B cell (primary cell): ENCODE data around the gene TTLL8. TPM values are rescaled to one million over a fixed set of nuclear protein-coding genes. Genes with fewer than 3 reads are reported as not detected.

Source experiments
- ATAC-seq: fragments of 200-7000 bp; cut with Tn5 transposase; one replicate; pipeline ENCODE4 v1.10.0; 2021; ENCODE audit warnings: low read depth, mild to moderate bottlenecking, moderate number of reproducible peaks, moderate library complexity
- CTCF ChIA-PET: fragments of 350-600 bp; sonication (Branson Sonifier 250); formaldehyde crosslinking; loops from one replicate; lab custom pipeline; 2021; ENCODE audit warnings: antibody characterized with exemption, inconsistent platforms; lab: Charles Lee
- POLR2A ChIA-PET: fragments of 350-600 bp; sonication (Branson Sonifier 250); formaldehyde crosslinking; loops from one replicate; lab custom pipeline; 2021; ENCODE audit warnings: antibody characterized with exemption; lab: Charles Lee
- DNase-seq: peaks from one replicate; pipeline ENCODE4 v3.0.0; 2013
- H2AFZ ChIP-seq: 2 replicates; pipeline ENCODE4 v1.6.1; 2012; ENCODE audit warnings: mild to moderate bottlenecking, low read depth, low read length; ENCODE audit not compliant: insufficient read depth, poor library complexity, severe bottlenecking
- H3K27ac ChIP-seq, 2 donors: 1 replicate in 1 of 2; 2 replicates in 1 of 2; pipeline ENCODE4 v1.5.1; 2012 to 2013; ENCODE audit warnings: low read length in 2 of 2, mild to moderate bottlenecking in 2 of 2, moderate library complexity in 1 of 2
- H3K27me3 ChIP-seq, 4 experiments: fragments of 200-600 bp in 1 of 4; sonication (generic) in 1 of 4; replicated peaks in 1 of 4; 1 replicate in 2 of 4; 2 replicates in 2 of 4; pipeline versions ENCODE4 v1.6.1 to v1.7.0; 2013 to 2016; ENCODE audit warnings: low read length in 3 of 4, mild to moderate bottlenecking in 2 of 4, mixed read lengths in 1 of 4, moderate library complexity in 1 of 4; ENCODE audit not compliant: insufficient read depth in 4 of 4, control insufficient read depth in 3 of 4; ENCODE audit errors: control extremely low read depth in 1 of 4
- H3K36me3 ChIP-seq, 2 experiments: replicated peaks in 1 of 2; 1 replicate in 1 of 2; 2 replicates in 1 of 2; pipeline versions ENCODE4 v1.6.1 to v1.7.1; 2013; ENCODE audit warnings: low read length in 1 of 2; ENCODE audit not compliant: insufficient read depth in 2 of 2, control insufficient read depth in 1 of 2; ENCODE audit errors: control extremely low read depth in 1 of 2, extremely low read depth in 1 of 2
- H3K4me1 ChIP-seq, 2 donors: fragments of 200-600 bp in 1 of 2; sonication (generic) in 1 of 2; 1 replicate in 1 of 2; 2 replicates in 1 of 2; pipeline versions ENCODE4 v1.5.1 to v1.6.1; 2013 to 2017; ENCODE audit warnings: low read length in 2 of 2; ENCODE audit not compliant: control insufficient read depth in 2 of 2, insufficient read depth in 2 of 2
- H3K4me2 ChIP-seq: replicated peaks from 2 replicates; pipeline ENCODE3; 2012; ENCODE audit warnings: mild to moderate bottlenecking, low read depth, low read length; ENCODE audit not compliant: poor library complexity, severe bottlenecking
- H3K4me3 ChIP-seq, 5 experiments: fragments of 200-600 bp in 1 of 5; sonication (generic) in 1 of 5; 1 replicate in 3 of 5; 2 replicates in 2 of 5; pipeline versions ENCODE4 v1.5.1 to v1.7.0; 2011 to 2016; ENCODE audit warnings: low read length in 4 of 5, mild to moderate bottlenecking in 4 of 5, low read depth in 2 of 5, control low read depth in 1 of 5, moderate library complexity in 1 of 5; ENCODE audit not compliant: insufficient read depth in 1 of 5; ENCODE audit errors: control extremely low read depth in 1 of 5, extremely low read depth in 1 of 5
- H3K79me2 ChIP-seq: fragments of 200-600 bp; sonication (generic); one replicate; pipeline ENCODE4 v1.6.0; 2016; ENCODE audit warnings: low read length; ENCODE audit not compliant: control insufficient read depth, insufficient read depth
- H3K9ac ChIP-seq: fragments of 200-600 bp; sonication (generic); 2 replicates; pipeline ENCODE4 v1.6.1; 2017; ENCODE audit warnings: mild to moderate bottlenecking, low read length, moderate library complexity
- H3K9me3 ChIP-seq, 3 donors: one replicate each; pipeline versions ENCODE4 v1.6.1 to v1.7.1; 2013; ENCODE audit warnings: low read length in 2 of 3; ENCODE audit not compliant: control insufficient read depth in 2 of 3, insufficient read depth in 1 of 3; ENCODE audit errors: control extremely low read depth in 1 of 3
- H4K20me1 ChIP-seq: 2 replicates; pipeline ENCODE4 v1.6.0; 2012; ENCODE audit warnings: mild to moderate bottlenecking, low read length; ENCODE audit not compliant: insufficient read depth, control insufficient read depth, poor library complexity, severe bottlenecking
- H3K27ac Mint-ChIP-seq: one replicate; pipeline ENCODE4 v1.8.0; 2021; ENCODE audit warnings: mixed read lengths
- H3K27me3 Mint-ChIP-seq: one replicate; pipeline ENCODE4 v1.8.0; 2021; ENCODE audit warnings: mixed read lengths
- H3K4me1 Mint-ChIP-seq: one replicate; pipeline ENCODE4 v1.8.0; 2021; ENCODE audit warnings: mixed read lengths
- H3K4me3 Mint-ChIP-seq: one replicate; pipeline ENCODE4 v1.8.0; 2021; ENCODE audit warnings: mixed read lengths
- H3K9me3 Mint-ChIP-seq: one replicate; pipeline ENCODE4 v1.8.0; 2022; ENCODE audit warnings: mixed read lengths; ENCODE audit not compliant: insufficient read depth
- CTCF ChIP-seq: fragments of 200-600 bp; IDR thresholded peaks from one replicate; pipeline ENCODE4 v1.8.0; 2022; ENCODE audit warnings: antibody characterized with exemption, mild to moderate bottlenecking
- EZH2 ChIP-seq: IDR thresholded peaks from 2 replicates; pipeline ENCODE4 v1.6.1; 2012; ENCODE audit warnings: borderline replicate concordance, low read depth, mild to moderate bottlenecking, moderate library complexity, low read length; ENCODE audit not compliant: insufficient read depth, poor library complexity, severe bottlenecking
- WGBS: methylation state at CpG from one replicate; pipeline ENCODE4 v1.1.5; 2013; ENCODE audit warnings: missing lambda C conversion rate; ENCODE audit not compliant: insufficient coverage; 5-methylcytosine and 5-hydroxymethylcytosine counted together
- intact Hi-C: fragments of 100-400 bp; cut with micrococcal nuclease; formaldehyde crosslinking; loops from one replicate; pipeline ENCODE4 v1.10.0; 2022
- polyA plus RNA-seq: library from polyadenylated mRNA; depleted of rRNA; stranded (reverse); fragments of >200 nt; gene quantifications from 2 replicates; pipeline ENCODE4 v1.2.3, GENCODE V29; 2012
- total RNA-seq, 2 donors: library from RNA; stranded (reverse); fragments of 120-200 nt in 1 of 2; gene quantifications; 1 replicate in 1 of 2; 2 replicates in 1 of 2; pipeline versions ENCODE4 v1.2.3 to v1.2.4, GENCODE V29; 2013 to 2022

Gene TTLL8
- total and polyA plus RNA-seq, 2 donors (not counting 1 experiment from before 2014, with no cell fraction given) = not detected

DNA sequence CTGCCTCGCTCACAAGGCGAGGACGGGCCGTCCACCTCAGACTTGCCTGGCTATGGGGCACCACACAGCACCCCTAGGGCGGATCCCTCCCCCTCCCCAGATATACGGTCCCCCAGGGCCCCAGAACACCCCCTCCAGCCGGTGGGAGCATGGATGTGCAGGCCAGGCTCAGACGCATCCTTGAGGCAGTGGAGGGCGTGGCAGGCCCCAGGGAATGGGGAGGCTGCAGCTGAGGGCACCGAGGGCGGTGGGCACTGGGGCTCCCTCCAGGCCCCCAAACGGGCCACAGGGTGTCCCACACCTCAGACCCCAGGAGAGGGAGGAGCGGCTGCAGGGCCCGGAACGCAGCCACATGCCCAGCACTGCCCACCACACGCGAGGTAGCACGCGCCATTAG lies 12.1 kb downstream of the TTLL8 start:
- Mint-ChIP-seq H3K9me3 (no peaks in the 10 kb centered on the region), H3K27ac (no peak overlapping the region), H3K4me3 (no peak overlapping the region), H3K4me1 (no peaks in the 10 kb centered on the region), H3K27me3 (peaks cover 15% of the 10 kb centered on the region)
- intact Hi-C loops = no loop called here
- no peak overlapping the region for H3K4me2 ChIP-seq
- DNase-seq = no peak
- peaks cover 0 to 5% (median 0%) of the 10 kb centered on the region in 3 donors for H3K9me3 ChIP-seq
- H3K27ac ChIP-seq = no peak overlapping the region
- ChIA-PET CTCF (no interaction called here), POLR2A (no interaction called here)
- no peaks in the 10 kb centered on the region for H4K20me1 ChIP-seq
- no peak for TF ChIP-seq CTCF
- TF ChIP-seq EZH2 = no peak
- H3K4me1 ChIP-seq = no peaks in the 10 kb centered on the region
- H3K36me3 ChIP-seq = no peaks in the 10 kb centered on the region
- H3K79me2 ChIP-seq = no peaks in the 10 kb centered on the region
- no peak for ATAC-seq
- H2AFZ ChIP-seq = no peak overlapping the region
- 92% methylated on average over 18 of the region's 19 CpGs for WGBS
- no peak overlapping the region for H3K4me3 ChIP-seq
- H3K27me3 ChIP-seq = peaks cover 0 to 15% (median 0%) of the 10 kb centered on the region in 4 experiments
- no peak overlapping the region for H3K9ac ChIP-seq

DNA sequence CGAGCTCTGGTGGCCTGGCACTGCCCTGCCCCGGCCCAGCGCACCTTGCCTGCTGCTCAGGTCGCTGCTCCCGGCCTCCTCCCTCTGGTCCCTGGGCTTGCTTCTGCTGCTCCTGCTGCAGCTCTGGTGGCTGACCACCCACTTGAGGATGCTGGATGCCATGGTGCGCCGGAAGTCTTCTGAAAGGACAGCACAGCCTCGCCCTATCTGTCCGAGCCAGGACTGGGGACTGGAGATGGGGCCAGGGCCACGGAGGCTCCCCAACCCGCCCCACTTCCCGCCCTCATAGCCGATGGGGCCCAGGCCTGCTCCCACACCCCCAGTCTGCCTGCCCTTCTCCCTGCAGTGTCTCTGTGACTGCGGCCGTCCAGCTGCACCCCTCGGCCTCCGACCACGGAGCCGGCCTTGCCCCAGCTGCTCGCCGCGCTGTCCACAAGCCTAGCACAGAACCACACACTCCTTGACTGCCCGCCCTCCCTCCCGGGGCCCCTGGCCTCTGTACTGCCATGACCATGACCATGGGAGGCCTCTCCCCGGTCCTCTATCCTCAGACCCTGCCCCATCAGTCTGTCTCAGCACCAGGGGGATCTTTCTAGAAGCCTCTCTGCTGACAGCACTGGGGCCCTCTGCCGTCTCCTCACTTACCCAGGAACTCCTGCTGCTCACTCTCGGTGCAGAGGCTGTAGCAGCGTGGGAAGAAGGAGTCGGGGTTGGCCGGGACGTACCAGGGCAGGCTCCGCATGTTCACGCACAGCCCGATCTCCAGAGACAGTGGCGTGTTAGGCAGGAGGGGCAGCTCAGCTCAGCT lies 12.7 kb downstream of the TTLL8 start:
- no peak overlapping the region for H3K27ac ChIP-seq
- Mint-ChIP-seq H3K4me1 (no peaks in the 10 kb centered on the region), H3K4me3 (no peak overlapping the region), H3K27me3 (peaks cover 11% of the 10 kb centered on the region), H3K9me3 (no peaks in the 10 kb centered on the region), H3K27ac (no peak overlapping the region)
- no peaks in the 10 kb centered on the region for H3K36me3 ChIP-seq
- no peak overlapping the region for H2AFZ ChIP-seq
- TF ChIP-seq CTCF (no peak), EZH2 (no peak)
- no peaks in the 10 kb centered on the region for H4K20me1 ChIP-seq
- no peak overlapping the region for H3K9ac ChIP-seq
- H3K79me2 ChIP-seq = no peaks in the 10 kb centered on the region
- ATAC-seq (no peak), DNase-seq (no peak)
- peaks cover 0 to 15% (median 0%) of the 10 kb centered on the region in 4 experiments for H3K27me3 ChIP-seq
- no peaks in the 10 kb centered on the region for H3K4me1 ChIP-seq
- H3K4me2 ChIP-seq = no peak overlapping the region
- H3K9me3 ChIP-seq = peaks cover 0 to 5% (median 0%) of the 10 kb centered on the region in 3 donors
- H3K4me3 ChIP-seq = no peak overlapping the region
- 87% methylated on average over 29 of the region's 35 CpGs for WGBS
- intact Hi-C loops = no loop called here
- ChIA-PET CTCF (no interaction called here), POLR2A (no interaction called here)
